ENCODE measurements around the gene PLA2G15.

The PLA2G15 gene

DNA sequence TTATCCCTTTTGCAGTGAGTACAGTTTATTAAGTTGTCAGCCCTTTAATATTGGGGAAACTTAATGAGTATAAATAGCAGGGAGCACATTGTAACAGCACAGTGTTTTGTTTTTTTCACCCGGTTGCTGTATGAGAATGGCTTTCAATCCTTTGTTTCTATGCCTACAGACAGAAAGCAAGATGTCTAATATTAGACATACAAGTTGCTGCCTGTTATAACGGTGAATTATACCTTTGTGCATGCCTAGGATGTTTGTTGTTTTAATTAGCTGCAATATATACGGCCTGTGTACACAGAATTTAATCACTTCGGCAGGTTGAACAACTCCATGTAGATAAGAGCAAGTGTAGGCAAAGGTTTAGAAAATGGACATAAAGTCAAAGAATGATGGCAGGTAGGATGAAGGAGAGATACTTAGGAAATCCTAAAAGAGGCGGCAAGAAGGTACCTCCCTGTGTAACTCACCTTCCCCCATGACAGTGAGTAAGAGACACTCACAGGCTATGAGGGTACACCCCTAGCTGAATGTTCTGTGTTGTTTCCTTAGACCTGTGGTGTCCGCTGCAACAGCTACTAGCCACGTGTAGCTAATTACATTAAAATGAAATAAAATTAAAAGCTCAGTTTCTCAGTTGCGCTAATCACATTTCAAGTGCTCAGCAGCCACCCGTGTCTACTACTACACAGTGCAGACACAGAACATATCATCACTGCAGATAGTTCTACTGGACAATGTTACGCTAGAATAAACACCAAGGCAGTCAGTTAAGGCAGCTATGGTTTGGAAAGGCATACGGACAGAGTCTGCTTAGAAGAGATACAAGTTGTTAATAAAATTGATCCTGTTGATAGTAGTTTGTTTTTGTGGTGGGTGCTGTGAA lies 54.6 kb downstream of the PLA2G15 start:
- no peak for DNase-seq (ENCODE audit: low spot score)

- peak; percentile 33 for DNase-seq (ENCODE audit: low spot score)
Measured at GRCh38 chr16:68300734-68301459, 55.7 kb downstream of the PLA2G15 start.

DNA sequence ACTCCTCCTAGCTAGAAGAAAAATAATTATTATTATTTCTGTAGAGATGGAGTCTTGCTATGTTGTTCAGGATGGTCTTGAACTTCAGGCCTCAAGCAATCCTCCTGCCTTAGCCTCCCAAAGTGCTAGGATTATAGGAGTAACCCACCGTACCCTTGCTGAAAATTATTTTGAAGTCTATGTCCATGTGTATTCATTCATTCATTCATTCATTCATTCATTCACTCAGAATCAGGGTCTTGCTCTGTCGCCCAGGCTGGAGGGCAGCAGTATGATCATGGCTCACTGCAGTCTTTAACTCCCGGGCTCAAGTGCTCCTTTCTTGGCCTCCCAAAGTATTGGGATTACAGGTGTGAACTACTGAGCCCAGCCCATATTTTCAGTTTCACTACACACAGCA lies 61.5 kb downstream of the PLA2G15 start:
- DNase-seq (ENCODE audit: low spot score), result no peak

DNA sequence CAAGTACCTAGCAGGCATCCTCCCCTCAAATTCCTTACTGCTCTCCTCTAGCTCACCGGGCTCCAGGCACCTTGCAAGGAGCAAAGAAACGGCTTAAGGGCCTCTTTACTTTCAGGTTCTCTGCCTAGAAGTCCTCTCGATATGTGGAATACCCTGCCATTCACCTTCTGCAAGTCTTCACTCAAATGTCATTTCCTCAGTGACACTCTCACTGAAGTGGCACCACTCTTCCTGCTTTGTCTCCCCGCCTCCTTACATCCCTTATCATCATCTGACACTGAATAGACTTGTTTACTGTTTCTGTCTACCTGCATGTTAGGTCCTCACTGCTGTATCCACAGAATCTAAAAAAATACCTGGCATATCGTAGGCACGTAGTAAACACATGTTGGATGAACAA lies 64.6 kb downstream of the PLA2G15 start:
- DNase-seq (ENCODE audit: low spot score), result no peak

DNA sequence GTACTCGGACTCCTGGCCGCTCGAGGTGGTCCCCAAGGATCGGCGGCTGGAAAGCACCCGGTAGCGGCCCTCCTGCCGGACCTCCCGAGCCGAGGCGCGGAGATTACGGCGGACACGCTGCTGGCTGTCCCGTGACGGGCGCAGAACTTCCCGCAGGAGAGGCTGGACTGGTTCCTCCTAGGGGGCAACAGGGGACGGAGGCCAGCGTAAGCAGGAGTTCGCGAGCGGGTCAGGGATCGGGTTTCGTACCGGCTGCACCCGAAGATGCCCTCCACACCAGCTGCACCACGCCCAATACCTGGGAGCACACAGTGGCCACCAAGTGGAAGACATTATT lies 65.2 kb downstream of the PLA2G15 start:
- DNase-seq (ENCODE audit: low spot score), result peak; percentile 62
